DMS53 treated with DMSO at 0.1 percent for 48 hours (cell line): ENCODE measurements around the gene MIPOL1.

Experiments used
- DNase-seq: peaks from one replicate; lab custom pipeline; 2025; ENCODE audit not compliant: unreplicated experiment; lab: John Stamatoyannopoulos, UW

MIPOL1 gene

DNA sequence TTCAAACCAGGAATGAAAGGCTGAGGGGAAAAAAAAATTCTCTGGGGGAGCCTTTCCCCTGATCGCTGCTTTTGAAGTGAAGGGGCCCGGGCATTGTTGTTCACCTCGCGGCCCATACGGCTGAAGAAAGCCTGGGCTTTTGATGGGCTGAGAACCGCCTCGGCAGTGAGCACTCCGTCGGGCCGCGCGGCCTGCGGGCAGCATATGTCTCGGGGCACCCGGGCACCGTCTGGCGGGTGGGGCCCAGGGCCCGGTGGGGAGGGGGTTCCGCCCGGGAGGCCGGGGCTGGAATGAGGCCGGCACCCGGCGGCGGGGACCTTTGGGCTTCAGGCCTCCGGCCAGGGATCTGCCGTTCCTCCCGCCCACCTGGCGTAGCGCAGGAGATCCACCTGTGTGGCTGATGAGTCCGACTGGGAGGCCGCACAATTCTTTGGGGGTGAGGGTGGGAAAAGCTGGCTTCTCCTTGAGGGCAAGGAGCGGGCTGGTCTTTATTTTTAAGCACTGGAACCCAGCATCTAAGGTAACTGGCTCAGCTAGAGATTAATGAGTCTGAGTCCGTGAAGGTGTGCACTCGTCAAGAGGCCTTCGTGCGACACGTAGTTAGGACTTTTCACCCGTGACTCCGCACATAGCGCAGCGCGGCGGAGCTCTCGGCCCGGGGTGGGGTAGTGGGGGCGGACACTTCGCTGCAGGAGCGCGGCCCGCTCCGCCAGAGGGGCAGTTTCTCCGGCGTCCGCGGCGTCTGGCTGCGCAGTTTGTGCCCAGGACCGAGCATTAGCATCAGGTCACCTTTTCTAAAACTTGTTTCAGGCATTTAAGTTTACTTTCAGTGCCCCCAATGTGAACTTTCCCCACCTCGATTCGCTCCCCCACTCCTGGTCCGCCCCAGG is 386.7 kb downstream of the MIPOL1 start:
- no peak for DNase-seq

DNA sequence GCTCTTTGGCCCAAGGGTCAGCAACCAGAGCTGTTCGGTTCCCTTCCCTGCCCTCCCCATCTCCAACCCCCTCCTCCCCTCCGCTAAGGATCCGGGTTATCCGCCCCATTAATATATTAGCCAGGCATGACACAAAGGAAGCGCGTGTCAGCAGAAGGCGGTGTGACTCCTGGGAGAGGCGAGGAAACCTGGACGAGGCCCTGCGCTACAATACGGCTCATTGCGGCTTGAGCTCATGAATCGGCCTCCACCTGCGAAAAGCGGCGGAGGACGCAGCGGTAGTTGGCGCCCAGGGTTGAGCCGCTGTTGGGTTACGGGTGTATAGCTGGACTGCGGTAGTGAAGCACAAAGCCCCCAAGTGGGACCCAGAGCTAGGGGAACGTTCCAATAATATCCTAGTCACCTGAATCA is 387.4 kb downstream of the MIPOL1 start:
- DNase-seq, result no peak

DNA sequence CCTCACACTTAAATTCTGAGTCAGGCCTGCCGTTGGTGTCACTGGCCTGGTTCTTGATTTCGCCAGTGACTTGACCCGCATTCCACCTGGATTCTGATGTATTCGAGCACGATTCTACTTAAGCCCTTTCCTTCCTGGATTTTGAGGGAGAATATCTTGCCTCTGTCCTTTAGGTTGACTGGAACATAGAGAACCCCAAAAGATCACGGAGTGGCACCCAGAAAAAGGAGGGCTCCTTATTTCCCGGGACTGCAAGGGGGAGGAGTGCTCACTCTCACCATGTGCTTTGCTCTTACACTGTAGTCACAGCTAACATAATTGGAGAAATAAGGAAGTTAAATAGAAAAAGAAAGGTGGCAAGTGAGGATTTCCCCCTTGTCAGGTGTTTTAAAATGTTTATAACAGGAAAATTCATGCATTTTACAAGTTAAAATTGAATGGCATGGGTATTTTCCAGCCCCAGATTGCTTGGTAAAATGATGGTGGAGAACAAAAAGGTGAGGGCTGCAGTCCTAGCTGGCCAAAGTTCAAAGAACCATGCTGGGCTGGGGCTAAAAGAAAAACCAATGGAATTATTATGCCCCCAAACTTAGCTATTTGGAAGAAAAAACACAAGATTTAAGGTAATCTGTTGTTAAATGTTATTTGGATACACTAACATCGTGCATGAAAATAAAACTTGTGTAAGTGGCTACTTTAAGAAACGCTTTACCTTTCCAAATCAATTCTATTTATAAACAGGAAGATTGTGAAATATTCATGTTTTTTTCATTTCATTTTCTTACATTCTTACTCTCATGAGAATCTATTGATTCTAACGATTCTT is 388.4 kb downstream of the MIPOL1 start:
- no peak for DNase-seq

DNA sequence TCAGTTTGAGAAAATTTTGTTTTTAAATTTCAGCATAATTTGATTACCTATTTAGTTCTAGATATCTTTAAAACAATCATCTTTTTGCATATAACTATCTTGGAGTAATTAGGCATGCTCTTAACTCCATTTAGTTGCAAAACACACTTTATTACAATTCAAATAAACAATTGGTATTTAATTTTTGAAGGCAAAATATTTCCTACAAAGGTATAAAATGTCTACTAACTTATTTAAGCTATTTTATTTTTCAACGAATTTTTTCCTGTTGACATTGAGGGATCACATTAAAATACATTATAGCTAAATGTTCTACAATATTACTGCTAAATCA is 389.0 kb downstream of the MIPOL1 start:
- no peak for DNase-seq

DNA sequence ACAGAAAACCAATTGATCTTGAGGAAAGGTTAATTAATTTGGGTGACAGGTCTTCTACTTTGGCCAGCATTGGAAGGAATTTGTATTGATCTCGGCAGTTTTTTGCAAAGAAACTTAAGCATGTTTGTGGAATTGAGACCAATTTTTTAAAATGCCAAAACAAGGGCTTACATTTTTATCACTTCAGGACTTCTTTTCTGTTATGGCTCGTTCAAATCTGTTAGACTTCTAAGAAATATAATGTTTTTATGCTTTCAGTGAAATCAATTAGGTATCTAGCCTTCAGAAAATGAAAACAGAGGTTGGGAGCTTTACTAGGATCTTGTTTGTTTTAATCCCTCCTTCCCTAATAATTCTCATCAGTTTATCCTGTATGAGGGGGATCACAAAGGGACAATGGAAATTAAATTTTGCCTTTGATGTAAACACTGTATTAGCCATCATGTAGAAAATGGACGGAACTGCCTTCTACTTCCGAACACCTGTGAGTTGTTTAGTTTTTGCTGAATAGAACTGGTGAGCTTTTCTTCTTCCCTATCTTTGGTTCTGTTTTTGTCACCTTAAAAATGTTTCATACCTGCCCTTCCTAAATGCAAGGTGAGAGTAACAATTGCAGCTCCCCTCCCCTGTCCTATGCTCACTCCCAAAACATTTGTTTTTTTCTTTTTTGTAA is 389.5 kb downstream of the MIPOL1 start:
- no peak for DNase-seq

DNA sequence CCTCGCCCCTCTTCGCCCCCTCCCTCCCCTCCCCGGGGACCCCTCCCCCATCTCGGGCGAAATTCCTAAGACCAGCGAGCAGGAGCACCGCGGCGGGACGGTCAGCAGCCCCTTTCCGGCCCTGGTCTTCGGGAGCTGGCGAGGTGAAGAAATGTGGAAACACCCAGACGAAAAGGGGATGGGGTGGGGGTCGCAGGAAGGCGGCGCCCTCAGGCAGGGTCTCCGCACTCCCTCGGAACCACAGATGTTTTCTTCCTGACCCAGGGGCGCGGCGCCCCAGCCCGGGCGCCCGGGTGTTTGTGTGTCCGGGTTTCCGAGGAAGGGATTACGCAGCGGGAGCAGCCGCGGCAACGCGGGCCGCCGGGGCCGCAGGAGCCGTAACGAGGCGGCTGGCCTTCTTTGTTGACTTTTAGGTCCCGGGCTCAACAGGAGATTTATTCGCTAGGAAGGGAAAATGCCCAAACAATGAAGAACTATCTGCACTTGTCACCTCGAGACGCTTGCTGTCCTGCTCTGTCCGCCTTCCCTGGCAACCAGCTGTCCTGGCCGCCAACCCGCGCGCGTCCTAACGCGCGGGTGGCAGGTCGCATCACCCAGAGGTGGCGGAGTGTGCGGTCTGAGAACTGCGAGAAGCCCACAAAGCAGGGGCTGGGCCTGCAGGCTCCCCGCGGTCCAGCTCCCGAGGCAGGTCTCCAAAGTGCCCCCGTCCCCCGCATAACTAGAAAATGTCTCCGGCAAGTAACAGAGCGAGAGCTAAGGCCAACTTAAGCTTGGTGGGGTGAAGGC is 390.3 kb downstream of the MIPOL1 start:
- DNase-seq, result no peak

DNA sequence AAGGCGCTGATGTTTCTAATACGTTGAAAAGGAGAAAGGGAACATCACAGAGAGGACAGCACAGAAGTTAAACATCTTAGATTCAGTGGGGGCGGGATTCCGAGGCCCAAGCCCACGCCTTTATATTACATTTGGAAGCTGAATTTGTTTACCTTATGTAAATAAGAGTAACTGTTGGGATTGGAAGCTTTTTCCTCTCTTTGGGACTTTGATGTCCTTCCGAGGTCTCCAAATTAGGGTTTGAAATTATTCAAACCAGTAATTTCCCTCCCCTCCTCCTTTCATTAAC is 390.9 kb downstream of the MIPOL1 start:
- DNase-seq, result no peak

DNA sequence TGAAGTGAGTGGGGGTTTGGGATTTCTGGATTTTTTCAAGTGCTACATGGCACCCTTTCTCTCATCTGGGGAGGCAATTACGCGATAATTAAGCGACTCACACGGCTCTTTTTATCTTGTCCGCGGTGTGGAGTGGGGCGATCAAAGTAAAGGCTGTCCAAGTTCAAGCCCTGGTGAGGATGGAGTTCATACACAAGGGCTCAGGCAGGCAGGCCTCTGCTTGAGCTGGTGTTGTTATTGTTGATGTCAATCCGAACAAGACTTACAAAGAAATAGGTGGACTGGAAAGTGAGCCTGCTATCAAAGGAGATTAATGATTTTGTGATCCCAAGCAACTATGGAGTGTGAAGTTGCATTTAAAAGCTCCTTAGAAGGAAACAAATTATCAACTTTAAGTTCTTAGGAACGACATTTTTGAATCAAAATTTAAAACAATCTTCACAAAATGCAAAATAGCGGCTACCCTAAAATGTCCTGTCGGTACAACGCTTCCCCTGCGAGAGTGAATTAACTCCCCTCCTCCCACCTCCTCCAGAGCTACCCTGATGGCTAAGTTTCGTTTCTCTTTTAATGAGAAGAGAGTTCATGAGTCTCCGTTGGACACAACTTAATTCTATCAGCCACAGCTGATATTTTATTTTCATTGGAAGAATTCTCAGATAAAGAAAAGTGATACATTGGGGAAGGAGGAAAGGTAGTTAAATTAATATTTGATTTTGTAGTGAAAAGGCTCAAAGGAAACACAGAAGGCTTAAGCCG is 391.4 kb downstream of the MIPOL1 start:
- peak; percentile 24 for DNase-seq

DNA sequence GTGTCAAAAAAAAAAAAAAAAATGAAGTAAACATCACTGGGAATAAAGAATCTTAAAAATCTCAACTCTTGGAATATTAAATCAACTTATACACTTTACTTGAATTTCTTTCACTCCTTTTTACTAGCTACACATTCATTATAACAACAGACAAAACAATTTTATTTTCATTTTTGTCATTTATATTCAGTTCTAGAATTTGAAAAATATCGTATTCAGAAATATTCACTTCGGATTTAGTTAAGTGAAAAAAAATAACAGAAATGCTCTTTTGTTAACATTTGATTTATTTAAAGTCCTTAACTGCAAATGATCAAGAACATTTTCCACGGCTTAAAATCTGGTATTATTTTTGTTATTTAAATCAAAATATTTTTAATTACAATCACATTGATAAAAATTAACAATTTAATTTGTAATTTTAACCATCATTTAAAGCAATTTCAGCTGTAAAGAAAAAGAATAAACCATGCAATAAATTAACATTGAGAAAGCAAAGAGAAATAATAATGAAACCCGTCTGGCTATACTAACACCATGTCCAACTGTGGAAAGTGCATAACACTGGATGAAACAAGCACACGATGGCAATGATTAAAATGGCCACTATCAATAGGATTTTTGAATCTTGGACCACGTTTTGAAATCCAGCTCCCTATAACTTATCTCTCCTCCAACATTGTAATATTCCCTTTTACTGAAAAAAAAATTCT is 392.1 kb downstream of the MIPOL1 start:
- no peak for DNase-seq

DNA sequence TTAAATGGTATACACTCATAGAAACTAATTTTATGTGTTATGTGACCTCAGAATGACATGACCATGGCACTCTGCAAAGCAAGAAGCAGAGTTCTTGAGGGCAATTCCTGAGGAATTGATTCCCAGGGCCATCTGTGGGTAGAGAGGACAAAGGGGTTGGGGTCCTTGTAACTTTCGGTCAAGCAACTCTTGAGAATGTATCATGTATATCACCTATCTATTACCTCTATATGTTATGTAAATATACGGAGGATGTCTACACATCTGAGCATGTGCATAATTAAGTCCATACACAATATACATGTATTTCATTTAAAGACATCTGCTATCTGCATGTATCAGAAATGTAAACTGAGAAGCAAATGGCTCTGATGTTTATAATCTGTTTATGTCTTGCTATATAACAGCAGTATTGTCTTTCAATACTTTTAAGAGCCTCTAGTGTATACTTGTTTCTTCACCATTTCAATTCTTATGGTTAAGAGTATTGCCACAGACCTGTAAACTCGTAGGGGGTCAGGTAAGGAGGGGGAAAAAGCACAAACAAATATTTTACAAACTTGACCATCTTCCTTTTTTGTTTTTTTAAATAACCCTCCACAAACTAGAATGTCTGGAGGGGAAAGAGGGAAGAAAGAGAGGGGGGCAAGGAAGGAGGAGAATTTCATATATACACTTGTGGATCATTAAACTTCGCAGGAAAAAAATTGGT is 392.8 kb downstream of the MIPOL1 start:
- peak; percentile 15 for DNase-seq

DNA sequence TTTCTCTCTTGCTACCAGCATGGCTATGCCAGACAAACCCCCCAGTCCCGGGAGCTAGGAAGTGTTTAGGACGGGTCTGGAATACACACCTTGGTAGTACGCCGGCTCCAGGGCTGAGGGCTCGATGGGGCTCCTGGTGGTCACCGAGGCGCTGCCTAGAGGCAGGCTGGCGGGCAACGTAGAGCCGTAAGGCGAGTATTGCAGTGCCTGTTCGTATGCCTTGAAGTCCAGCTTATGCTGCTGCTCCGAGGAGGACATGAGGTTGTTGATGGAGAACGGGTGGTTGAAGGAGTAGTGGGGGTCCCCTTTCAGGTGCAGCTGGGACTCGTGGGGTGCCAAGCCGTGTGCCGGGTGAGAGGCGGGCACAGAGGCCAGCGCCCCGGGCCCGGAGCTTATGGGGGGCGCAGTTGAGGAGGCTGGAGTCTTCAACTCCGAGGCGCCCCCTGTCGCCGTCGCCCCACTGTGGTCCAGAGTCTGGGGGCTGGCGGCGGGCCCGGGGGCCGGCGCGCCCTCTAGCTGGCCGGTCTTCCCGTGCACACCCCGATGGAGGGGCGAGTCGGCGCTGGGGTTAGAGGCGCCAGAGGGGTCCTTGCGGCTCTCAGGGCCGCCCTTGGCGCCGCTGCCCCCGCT is 393.7 kb downstream of the MIPOL1 start:
- DNase-seq, result peak; percentile 8

DNA sequence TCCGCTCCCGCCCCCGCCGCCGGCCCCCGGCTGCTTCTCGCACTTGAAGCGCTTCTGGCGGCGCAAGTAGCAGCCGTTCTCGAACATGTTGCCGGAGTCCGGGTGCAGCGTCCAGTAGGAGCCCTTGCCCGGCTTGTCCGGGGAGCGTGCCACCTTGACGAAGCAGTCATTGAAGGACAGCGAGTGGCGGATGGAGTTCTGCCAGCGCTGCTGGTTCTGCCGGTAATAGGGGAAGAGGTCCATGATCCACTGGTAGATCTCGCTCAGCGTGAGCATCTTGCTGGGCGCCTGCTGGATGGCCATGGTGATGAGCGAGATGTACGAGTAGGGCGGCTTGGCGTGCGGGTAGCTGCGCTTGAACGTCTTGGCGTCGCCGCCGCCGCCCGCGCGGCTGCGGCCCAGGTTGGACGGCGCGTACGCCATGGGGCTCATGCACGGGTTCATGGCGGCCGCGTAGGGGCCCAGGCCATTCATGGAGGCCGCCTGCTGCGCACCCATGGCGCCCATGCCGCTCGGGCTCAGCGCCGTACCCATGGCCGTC is 394.3 kb downstream of the MIPOL1 start:
- DNase-seq, result no peak

DNA sequence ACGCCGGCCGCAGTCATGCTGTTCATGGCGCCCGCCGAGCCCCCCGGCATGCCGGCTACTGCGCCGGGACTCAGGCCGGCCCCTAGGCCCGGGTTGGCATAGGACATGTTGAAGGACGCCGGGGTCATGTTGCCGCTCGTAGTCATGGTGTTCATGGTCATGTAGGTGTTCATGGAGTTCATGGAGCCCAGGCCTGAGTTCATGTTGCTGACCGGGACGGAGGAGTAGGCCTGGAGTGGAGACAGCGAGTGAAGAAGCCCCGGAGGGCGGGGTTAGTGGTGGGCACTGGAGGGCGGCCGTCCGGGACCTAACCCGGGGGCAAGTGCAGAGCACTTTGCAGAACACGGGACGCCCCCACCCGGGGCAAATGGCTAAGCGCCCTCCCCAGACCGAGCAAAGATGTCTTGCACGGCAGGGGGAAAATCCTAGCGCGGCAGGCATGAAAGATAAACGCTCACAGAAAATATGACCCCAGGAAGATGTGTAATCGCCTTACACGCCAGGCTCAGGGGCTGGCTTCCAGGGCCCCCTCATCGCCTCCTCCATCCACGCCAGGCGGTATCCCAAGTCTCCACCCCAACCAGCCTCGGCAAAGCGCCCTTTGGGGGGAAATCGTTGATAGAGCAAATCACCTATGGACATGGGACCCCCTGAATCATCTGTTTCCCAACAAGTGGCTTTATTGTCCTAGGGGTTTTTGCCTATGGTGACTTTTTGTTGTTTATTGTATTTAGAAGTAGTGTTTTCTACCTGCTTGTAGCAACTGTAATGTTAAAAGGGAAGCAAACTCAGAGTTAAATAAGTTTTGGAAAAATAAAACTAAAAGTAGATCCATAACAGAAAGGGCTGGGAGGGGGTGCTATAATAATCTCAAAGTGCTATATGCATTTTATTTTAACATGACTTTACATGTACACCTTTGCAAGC is 395.0 kb downstream of the MIPOL1 start:
- peak; percentile 9 for DNase-seq

DNA sequence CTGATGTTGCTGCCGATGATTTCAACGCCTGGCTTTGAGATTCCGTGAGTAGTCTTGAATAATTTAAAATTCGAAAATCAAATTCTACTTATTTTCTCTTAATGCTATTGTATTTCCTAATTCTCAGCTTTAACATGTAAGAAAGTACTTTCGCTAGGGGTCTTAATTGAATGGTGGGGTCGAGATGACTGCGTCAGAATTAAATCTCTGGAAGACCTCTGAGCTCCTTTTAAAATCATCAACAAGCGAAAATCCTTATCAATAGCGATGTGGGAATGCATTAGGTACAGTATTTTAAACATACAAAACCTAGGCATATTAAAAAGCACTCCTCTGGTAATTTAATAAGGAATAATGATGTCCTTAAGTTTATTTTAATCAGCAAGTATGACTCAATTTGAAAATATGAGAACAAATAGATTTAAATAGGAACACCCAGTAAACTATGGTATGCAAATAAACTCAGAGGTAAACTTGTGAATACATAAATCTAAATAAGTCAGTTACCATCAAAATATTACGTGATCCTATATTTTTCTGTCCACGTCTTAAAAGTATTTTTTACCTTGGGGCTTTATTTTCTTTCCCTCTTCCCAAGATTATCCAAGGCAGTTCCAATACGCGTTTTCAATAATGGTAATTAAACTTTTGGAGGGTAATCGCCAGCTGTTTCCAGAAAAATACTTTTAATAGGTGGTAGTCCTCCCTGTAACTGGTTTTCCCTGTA is 395.9 kb downstream of the MIPOL1 start:
- DNase-seq, result no peak

DNA sequence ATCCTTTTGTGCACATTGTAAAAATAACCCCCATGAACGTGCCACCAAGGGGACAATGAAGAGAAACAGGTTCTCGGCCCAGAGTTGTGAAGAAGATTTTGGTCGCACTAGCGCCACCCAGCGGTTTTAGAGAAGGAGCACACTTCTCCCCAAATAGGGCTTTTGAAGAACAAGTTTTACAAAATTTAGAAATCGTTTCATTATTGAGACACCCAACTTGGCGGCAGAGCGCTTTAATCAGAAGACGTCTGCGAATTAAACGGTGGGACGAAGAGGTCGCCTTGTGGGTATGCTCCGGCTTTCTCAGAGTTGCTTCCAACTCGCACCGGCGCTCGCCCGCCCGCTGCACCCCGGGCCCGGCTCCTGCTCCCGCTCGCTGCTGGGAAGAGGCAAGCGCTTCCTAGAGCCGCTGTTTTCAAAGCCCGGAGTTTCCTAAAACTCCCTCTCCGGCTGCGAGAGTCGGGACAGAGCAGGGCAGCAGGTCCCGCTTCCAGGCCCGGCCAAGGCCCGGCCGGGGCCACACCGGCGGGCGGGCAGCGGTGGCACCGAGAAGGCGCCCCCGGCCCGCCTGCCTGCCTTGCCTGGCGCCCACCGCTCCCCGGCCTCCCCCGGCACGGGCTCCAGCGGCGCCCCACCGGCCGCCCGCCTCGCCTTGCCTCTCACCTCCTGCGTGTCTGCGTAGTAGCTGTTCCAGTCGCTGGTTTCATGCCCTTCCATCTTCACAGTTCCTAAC is 396.7 kb downstream of the MIPOL1 start:
- peak; percentile 69 for DNase-seq
